GM19372 (cell line): ENCODE data around the gene PLEKHN1.

Experiments used
- ATAC-seq: cut with Tn5 transposase; IDR thresholded peaks from one replicate; pipeline ENCODE4 v1.9.1; 2021; ENCODE audit warnings: mild to moderate bottlenecking, low read depth, moderate library complexity; ENCODE audit not compliant: unreplicated experiment

Gene PLEKHN1

DNA sequence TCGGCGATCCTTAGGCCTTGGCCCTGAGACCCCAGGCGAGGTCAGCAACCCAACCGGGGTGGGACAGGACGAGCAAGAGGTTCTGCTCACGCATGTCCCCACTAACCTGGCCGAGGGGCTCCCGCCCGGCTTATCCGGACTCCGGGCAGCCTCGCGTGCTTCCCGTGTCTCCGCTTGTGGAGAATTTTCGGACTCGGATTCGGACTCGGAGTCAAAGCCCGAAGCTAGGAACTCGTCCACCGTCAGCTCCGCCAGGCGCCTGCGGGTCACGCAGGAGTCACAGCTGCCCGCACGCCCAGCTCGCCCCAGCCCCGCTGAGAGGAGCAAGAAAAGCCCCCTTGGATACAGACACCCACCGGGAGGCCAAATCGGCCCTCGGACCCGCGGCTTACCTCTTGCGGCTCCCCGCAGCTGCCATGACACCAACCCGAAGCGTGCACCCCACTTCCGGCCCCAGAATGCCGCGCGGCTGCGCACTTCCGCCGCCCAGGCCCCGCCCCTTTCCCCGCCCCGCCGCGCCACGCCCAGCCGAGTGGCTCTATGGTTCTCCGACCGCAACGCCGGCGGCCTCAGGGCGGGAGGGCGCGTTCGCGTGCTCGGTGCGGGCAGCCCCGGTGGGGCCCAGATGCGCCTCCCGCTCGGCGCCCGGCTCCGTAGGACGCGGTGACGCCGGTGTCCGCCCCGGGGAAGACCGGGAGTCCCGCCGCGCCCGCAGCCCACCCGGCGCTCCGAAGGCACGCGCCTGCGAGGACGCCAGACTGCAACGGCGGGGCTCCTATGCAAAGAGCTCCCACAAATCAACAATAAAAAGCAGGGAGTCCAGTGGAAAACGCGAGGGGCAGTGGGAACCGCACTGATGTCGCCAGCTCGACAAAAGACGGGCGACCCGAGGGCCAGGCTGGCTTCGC lies 7.2 kb upstream of the PLEKHN1 start, which contains the start of gene NOC2L:
Gene NOC2L, minus strand, starts transcription at position 434 of the 908 bp plus-strand sequence. Its CDS starts 16 bp downstream, at position 418.
- ATAC-seq, result peak; percentile 86

GRCh38 chr1:959731-960362 lies 6.4 kb upstream of the PLEKHN1 start:
- ATAC-seq, result no peak

DNA sequence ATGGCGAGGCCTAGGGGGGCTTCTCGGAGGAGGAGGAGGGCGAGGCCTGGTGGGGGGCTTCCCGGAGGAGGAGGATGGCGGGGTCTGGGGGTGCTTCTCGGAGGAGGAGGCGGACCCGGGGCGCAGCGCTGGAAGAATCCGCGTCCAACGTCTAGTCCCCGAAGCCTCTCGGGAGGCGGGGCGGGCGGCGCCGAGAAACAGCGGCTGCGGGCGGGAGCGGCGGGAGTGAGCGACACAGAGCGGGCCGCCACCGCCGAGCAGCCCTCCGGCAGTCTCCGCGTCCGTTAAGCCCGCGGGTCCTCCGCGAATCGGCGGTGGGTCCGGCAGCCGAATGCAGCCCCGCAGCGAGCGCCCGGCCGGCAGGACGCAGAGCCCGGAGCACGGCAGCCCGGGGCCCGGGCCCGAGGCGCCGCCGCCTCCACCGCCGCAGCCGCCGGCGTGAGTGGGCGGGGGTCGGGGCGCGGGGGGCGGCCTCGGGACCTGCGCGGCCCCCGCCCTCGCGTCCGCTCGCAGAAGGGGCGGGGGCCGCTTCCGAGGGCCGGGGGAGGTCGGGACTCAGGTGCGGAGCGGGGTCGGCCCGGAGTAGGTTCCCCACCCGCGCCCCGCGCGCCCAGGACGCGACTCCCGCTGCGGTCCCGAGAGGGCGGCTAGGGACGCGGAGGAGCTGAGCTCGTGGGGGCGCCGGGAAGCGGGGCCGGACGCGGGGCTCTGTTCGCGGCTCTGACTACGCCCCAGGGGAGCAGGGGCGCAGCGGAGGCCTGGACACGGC lies 5.7 kb upstream of the PLEKHN1 start, which contains the start of gene KLHL17:
Gene KLHL17, plus strand, starts transcription at position 222 of the 769 bp plus-strand sequence. Its CDS starts 110 bp downstream, at position 332.
- ATAC-seq, result no peak

DNA sequence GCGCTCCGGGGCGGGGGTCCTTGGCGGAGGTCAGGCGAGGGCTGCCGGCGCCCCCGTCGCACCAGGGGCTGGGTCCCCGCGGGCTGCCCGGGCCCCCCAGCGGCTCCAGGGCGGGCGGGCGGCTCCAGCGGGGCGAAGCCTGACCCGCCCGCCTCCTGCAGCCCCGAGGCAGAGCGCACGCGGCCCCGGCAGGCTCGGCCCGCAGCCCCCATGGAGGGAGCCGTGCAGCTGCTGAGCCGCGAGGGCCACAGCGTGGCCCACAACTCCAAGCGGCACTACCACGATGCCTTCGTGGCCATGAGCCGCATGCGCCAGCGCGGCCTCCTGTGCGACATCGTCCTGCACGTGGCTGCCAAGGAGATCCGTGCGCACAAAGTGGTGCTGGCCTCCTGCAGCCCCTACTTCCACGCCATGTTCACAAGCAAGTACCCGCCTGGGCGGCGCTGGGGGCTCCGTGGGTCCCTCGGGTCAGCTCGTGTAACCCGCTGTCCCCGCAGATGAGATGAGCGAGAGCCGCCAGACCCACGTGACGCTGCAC lies 5.1 kb upstream of the PLEKHN1 start:
- ATAC-seq, result no peak

GRCh38 chr1:962381-963300 lies 3.6 kb upstream of the PLEKHN1 start:
- ATAC-seq, result no peak

DNA sequence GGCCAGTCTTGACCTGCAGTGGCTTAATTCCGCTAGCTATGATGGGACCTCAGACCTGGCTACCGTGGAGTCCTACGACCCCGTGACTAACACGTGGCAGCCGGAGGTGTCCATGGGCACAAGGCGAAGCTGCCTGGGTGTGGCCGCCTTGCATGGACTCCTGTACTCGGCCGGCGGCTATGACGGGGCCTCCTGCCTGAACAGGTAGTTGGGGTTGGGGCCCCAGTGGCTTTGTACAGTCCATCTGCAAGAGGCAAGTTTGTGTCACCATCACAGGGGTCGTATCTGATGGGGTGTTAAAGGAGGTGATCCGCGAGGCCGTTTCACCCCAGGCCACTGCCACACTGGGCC lies 3.0 kb upstream of the PLEKHN1 start:
- ATAC-seq, result no peak

- ATAC-seq, result no peak
Observed at GRCh38 chr1:963746-964525, 2.3 kb upstream of the PLEKHN1 start.

DNA sequence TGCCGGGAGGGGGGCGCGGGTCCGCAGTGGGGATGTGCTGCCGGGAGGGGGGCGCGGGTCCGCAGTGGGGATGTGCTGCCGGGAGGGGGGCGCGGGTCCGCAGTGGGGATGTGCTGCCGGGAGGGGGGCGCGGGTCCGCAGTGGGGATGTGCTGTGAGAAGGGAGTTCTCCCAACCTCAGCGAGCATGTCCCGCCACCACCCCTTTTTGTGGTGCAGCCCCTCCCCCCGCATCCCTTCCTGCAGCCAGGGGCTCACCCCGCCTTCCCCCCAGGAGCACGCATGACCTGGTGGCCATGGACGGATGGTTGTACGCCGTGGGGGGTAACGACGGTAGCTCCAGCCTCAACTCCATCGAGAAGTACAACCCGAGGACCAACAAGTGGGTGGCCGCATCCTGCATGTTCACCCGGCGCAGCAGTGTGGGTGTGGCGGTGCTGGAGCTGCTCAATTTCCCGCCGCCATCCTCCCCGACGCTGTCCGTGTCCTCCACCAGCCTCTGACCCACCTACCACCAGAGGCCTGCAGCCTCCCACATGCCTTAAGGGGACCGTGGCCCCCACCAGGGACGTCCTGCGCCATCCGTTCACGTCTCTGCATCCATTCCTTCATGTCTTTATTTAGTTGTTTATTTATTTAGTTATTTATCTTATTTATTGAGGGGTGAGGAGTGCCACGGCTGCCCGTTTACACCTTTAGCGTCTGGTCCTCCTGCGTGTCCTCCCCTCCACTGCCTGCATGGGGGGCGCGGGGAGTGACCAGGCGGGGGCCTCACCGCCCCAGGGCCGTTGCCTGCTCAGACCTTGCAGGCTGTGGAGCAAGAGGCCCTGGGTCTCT lies 1.4 kb upstream of the PLEKHN1 start:
- ATAC-seq, result no peak

DNA sequence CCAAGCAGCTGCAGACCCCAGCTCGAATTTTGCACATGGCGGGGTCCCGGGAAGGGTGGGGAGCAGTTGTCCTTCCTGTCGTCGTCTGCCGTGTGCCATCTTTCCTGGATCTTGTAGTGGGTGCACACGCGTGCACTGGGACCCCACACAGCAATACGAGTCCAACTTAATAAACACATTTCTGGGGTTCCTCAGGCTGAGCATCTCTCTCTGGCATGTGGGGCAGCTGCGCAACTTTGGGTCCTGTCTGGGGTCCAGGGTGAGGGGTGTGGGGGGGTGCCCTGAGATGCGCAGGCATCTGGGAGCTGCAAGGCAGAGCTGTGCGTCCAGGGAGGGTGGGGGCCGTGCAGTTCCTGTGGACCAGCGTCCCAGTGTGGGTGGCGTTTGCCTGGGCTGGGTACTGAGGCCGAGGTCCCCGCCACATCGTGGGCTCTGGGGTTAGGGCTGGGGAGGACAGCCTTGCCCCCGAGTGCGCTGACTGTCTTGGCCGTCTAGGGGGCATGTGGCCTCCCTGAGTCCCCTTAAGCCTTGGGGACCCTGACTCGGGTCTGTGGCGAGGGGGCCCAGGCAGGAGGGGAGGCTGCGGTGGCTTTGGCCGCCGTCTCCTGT lies 652 bp upstream of the PLEKHN1 start:
- ATAC-seq, result no peak

DNA sequence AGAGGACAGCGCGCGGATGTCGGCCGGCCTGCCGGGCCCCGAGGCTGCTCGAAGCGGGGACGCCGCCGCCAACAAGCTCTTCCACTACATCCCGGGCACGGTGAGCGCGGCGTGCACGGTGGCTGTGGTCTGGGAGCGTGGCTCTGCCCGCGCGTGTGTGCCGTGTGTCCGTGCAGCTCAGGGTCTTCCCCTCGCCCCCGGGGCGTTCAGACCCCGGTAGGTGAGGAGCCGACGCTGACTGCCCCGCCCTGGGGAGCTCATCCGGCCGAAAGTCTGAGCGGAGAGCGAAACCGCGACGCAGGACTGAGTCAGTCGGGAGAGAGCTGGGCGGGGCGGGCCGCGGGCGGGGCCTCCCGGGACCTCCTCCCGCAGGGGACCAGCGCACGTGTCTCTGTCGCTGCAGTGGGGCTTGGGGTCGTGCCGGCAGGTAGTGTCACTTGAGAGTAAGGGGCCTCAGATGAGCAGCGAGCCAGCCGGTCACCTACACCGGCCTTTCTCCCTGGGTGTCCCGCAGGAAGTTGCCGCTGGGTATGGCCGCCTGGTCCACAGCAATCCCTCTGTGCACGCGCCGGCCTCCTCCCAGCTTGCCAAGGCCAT lies 520 bp downstream of the PLEKHN1 start:
- ATAC-seq, result no peak

DNA sequence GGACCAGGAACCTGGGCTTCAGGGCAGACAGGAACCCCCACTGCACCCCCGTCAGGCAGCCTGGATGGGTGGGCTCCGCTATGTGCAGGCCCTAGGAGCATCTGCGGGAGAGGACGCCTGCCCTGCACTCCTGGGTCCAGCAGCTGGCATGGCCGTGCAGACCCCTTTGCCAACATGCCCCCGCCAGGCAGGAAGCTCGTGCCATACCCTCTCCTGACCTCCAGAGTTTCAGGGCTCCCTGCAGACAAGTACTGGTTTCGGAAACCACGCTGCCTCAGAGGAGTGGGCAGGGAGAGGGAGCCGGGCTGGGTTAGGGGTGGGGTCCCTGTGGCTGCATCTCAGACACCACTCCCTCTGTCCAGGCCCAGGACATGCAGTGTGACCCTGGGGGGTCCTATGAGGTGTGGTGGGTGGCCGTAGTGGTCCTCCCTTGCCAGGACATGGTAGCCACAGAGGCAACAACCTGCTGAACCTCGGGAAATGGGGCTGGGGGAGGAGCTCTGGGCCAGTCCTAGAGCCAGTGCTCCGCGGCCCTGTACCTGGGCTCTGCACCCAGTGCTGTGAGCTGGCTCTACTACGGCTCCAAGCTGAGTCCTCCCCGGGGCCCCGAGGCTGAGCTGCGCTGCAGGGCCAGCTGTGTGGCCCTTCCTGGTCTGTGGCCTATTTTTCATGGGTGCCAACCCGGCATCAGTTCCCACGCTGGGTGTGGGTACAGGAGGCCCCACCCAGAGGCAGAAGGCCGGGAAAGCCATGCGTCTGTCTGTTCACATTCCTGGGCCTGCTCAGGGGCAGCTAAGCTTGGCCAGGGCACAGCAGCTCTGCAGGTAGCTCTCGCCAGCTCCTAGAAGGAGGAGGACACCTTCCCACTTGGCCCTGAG lies 1.4 kb downstream of the PLEKHN1 start:
- no peak for ATAC-seq

- ATAC-seq, result no peak
Observed at GRCh38 chr1:969260-969855, 3.1 kb downstream of the PLEKHN1 start.

GRCh38 chr1:970242-970972 lies 4.1 kb downstream of the PLEKHN1 start:
- ATAC-seq, result no peak

- no peak for ATAC-seq
Observed at GRCh38 chr1:970973-971730, 4.9 kb downstream of the PLEKHN1 start.
